CD4-positive, alpha-beta T cell (primary cell): ENCODE measurements around the gene XK. TPM values are rescaled to one million over a fixed set of nuclear protein-coding genes. Genes with fewer than 3 reads are reported as not detected.

Experiments
- ATAC-seq: fragments of 200-7000 bp; cut with Tn5 transposase; one replicate; pipeline ENCODE4 v1.10.0; 2022; ENCODE audit warnings: mild to moderate bottlenecking; ENCODE audit not compliant: poor library complexity
- CTCF ChIA-PET: fragments of 350-600 bp; sonication (Branson Sonifier 250); formaldehyde crosslinking; loops from one replicate; lab custom pipeline; 2021; ENCODE audit warnings: antibody characterized with exemption, inconsistent platforms; lab: Charles Lee
- POLR2A ChIA-PET: fragments of 350-600 bp; sonication (Branson Sonifier 250); formaldehyde crosslinking; loops from one replicate; lab custom pipeline; 2021; ENCODE audit warnings: antibody characterized with exemption, inconsistent platforms; lab: Charles Lee
- DNase-seq, 14 experiments: peaks; one replicate each; pipeline ENCODE4 v3.0.0-alpha.2; 2013 to 2020; ENCODE audit warnings: mixed read lengths in 2 of 14
- H3K27ac ChIP-seq, 2 donors: one replicate each; pipeline versions ENCODE4 v1.5.1 to v1.7.0; 2013; ENCODE audit warnings: low read length in 2 of 2, low read depth in 1 of 2, mild to moderate bottlenecking in 1 of 2
- H3K27me3 ChIP-seq, 2 experiments: 1 replicate in 1 of 2; 2 replicates in 1 of 2; pipeline versions ENCODE4 v1.6.1 to v1.7.0; 2013; ENCODE audit warnings: low read length in 2 of 2, control low read depth in 1 of 2, mild to moderate bottlenecking in 1 of 2, moderate library complexity in 1 of 2; ENCODE audit not compliant: insufficient read depth in 2 of 2, control insufficient read depth in 1 of 2
- H3K36me3 ChIP-seq: one replicate; pipeline ENCODE4 v1.6.1; 2013; ENCODE audit warnings: low read length, control low read depth; ENCODE audit not compliant: insufficient read depth
- H3K4me1 ChIP-seq: one replicate; pipeline ENCODE4 v1.6.1; 2013; ENCODE audit warnings: low read length, control low read depth; ENCODE audit not compliant: insufficient read depth
- H3K4me3 ChIP-seq: one replicate; pipeline ENCODE4 v1.5.1; 2013; ENCODE audit warnings: mild to moderate bottlenecking, low read length, moderate library complexity
- H3K9me3 ChIP-seq, 2 experiments: 1 replicate in 1 of 2; 2 replicates in 1 of 2; pipeline versions ENCODE4 v1.6.1 to v1.7.0; 2013; ENCODE audit warnings: low read length in 2 of 2, mild to moderate bottlenecking in 2 of 2, control low read depth in 1 of 2, moderate library complexity in 1 of 2; ENCODE audit not compliant: control insufficient read depth in 1 of 2, insufficient read depth in 1 of 2
- H3K27ac Mint-ChIP-seq: one replicate; pipeline ENCODE4 v1.8.0; 2020; ENCODE audit warnings: mixed read lengths
- H3K27me3 Mint-ChIP-seq: one replicate; pipeline ENCODE4 v1.8.0; 2021; ENCODE audit warnings: mixed read lengths
- H3K36me3 Mint-ChIP-seq: one replicate; pipeline ENCODE4 v1.8.0; 2021; ENCODE audit warnings: low read depth, mixed read lengths
- H3K4me1 Mint-ChIP-seq: one replicate; pipeline ENCODE4 v1.8.0; 2021; ENCODE audit warnings: low read depth, mixed read lengths
- H3K4me3 Mint-ChIP-seq: one replicate; pipeline ENCODE4 v1.8.0; 2020; ENCODE audit warnings: mild to moderate bottlenecking, mixed read lengths
- H3K9me3 Mint-ChIP-seq: one replicate; pipeline ENCODE4 v1.8.0; 2020; ENCODE audit warnings: mixed read lengths
- CTCF ChIP-seq: fragments of 200-600 bp; IDR thresholded peaks from one replicate; pipeline ENCODE4 v1.8.0; 2022; ENCODE audit warnings: antibody characterized with exemption, mild to moderate bottlenecking
- intact Hi-C, 2 experiments: fragments of 100-400 bp; cut with DNase I in 1 of 2; cut with micrococcal nuclease in 1 of 2; formaldehyde crosslinking; loops; one replicate each; pipeline versions ENCODE4 v1.15.1 to v1.9.0; 2023 to 2025; cut with DNase I, micrococcal nuclease
- total RNA-seq, 174 experiments: library from RNA in 2 of 174; stranded (reverse) in 2 of 174; gene quantifications; one replicate each; pipeline ENCODE4 v1.2.3 and lab custom pipeline; 2021 to 2026

The XK gene
- total RNA-seq, 2 experiments from 2014 or later = 0.05 TPM; not detected in 1

- intact Hi-C loops = no loop called here
- H3K4me1 Mint-ChIP-seq = no peaks in the 10 kb centered on the region
- H3K4me3 ChIP-seq = no peak overlapping the region
- H3K27me3 ChIP-seq = no peaks in the 10 kb centered on the region
- ChIA-PET CTCF (interaction anchor here (0.9 kb wide), 1 partner anchor 9 kb away, joined by 3 read pairs; no protein-coding TSS in a partner anchor), POLR2A (no interaction called here)
- no peak for TF ChIP-seq CTCF
- H3K27ac ChIP-seq = no peak overlapping the region
- H3K27me3 Mint-ChIP-seq = no peaks in the 10 kb centered on the region
- no peak overlapping the region for H3K27ac Mint-ChIP-seq
- no peaks in the 10 kb centered on the region for H3K9me3 Mint-ChIP-seq
- no peaks in the 10 kb centered on the region for H3K4me1 ChIP-seq
- H3K9me3 ChIP-seq = no peaks in the 10 kb centered on the region
- DNase-seq = no peak
- no peak overlapping the region for H3K4me3 Mint-ChIP-seq
- H3K36me3 ChIP-seq = no peaks in the 10 kb centered on the region
- H3K36me3 Mint-ChIP-seq = no peaks in the 10 kb centered on the region
- ATAC-seq = no peak
Measured at GRCh38 chrX:37666516-37666915, 19.1 kb upstream of the XK start.

GRCh38 chrX:37667141-37667540 is 18.4 kb upstream of the XK start:
- no peak overlapping the region for H3K27ac Mint-ChIP-seq
- no peak for ATAC-seq
- H3K4me1 ChIP-seq = no peaks in the 10 kb centered on the region

GRCh38 chrX:37672563-37672962 is 13.0 kb upstream of the XK start:
- intact Hi-C loops = no loop called here
- H3K4me3 ChIP-seq = no peak overlapping the region
- DNase-seq (no peak), ATAC-seq (no peak)
- CTCF ChIA-PET = no interaction called here
- Mint-ChIP-seq H3K27me3 (no peaks in the 10 kb centered on the region), H3K4me1 (no peaks in the 10 kb centered on the region), H3K27ac (no peak overlapping the region), H3K4me3 (no peak overlapping the region), H3K9me3 (no peaks in the 10 kb centered on the region), H3K36me3 (no peaks in the 10 kb centered on the region)
- no peaks in the 10 kb centered on the region for H3K27me3 ChIP-seq
- no peaks in the 10 kb centered on the region for H3K9me3 ChIP-seq
- no peak for TF ChIP-seq CTCF
- no peaks in the 10 kb centered on the region for H3K4me1 ChIP-seq
- POLR2A ChIA-PET = no interaction called here
- no peaks in the 10 kb centered on the region for H3K36me3 ChIP-seq
- H3K27ac ChIP-seq = no peak overlapping the region

More at GRCh38 chrX:37667141-37667540, 18.4 kb upstream of the XK start:
- Mint-ChIP-seq H3K36me3 (no peaks in the 10 kb centered on the region), H3K4me3 (no peak overlapping the region), H3K27me3 (no peaks in the 10 kb centered on the region), H3K9me3 (no peaks in the 10 kb centered on the region), H3K4me1 (no peaks in the 10 kb centered on the region)
- intact Hi-C loops = no loop called here
- POLR2A ChIA-PET = no interaction called here
- Histone ChIP-seq H3K36me3 (no peaks in the 10 kb centered on the region), H3K4me3 (no peak overlapping the region), H3K27me3 (no peaks in the 10 kb centered on the region), H3K9me3 (no peaks in the 10 kb centered on the region), H3K27ac (no peak overlapping the region)
- DNase-seq = no peak
- CTCF ChIA-PET = no interaction called here
- TF ChIP-seq CTCF = no peak
